Epithelial cell of esophagus (primary cell): ENCODE results near the gene CLEC16A.
A peak's percentile ranks its signal among the peaks of the same experiment; 100 is the strongest.

Experiments used
- DNase-seq: peaks from one replicate; pipeline ENCODE4 v3.0.0; 2010; ENCODE audit warnings: low read depth
- H3K4me3 ChIP-seq: 2 replicates; pipeline ENCODE4 v1.5.1; 2011; ENCODE audit warnings: mild to moderate bottlenecking, low read length, control low read depth
- TF ChIP-seq, protein P1 (sequence below): IDR thresholded peaks from 2 replicates; pipeline ENCODE4 v1.5.1; 2011; ENCODE audit warnings: low read depth, mild to moderate bottlenecking, low read length, control low read depth, inconsistent platforms; ENCODE audit not compliant: insufficient read depth; ENCODE audit errors: missing control alignments

Gene CLEC16A

DNA sequence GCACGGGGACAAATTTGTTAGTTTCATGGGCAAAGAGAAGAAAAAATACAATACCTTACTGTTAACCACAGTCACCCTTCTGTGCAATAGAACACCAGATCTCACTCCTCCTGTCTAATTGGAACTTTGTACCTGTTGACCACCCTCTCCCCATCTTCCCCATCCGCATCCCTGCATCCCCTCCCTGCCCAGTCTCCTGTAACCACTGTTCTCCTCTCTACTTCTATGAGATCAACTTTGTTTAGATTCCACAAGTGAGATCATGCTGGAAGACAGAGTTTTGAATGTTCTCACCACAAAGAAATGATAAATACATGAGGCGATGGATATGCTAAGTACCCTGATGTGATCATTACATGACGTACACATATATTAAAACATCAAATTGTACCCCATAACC is 47.7 kb downstream of the CLEC16A start:
- peak; percentile 51 for DNase-seq
- TF ChIP-seq, protein P1, sequence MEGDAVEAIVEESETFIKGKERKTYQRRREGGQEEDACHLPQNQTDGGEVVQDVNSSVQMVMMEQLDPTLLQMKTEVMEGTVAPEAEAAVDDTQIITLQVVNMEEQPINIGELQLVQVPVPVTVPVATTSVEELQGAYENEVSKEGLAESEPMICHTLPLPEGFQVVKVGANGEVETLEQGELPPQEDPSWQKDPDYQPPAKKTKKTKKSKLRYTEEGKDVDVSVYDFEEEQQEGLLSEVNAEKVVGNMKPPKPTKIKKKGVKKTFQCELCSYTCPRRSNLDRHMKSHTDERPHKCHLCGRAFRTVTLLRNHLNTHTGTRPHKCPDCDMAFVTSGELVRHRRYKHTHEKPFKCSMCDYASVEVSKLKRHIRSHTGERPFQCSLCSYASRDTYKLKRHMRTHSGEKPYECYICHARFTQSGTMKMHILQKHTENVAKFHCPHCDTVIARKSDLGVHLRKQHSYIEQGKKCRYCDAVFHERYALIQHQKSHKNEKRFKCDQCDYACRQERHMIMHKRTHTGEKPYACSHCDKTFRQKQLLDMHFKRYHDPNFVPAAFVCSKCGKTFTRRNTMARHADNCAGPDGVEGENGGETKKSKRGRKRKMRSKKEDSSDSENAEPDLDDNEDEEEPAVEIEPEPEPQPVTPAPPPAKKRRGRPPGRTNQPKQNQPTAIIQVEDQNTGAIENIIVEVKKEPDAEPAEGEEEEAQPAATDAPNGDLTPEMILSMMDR, result no peak

DNA sequence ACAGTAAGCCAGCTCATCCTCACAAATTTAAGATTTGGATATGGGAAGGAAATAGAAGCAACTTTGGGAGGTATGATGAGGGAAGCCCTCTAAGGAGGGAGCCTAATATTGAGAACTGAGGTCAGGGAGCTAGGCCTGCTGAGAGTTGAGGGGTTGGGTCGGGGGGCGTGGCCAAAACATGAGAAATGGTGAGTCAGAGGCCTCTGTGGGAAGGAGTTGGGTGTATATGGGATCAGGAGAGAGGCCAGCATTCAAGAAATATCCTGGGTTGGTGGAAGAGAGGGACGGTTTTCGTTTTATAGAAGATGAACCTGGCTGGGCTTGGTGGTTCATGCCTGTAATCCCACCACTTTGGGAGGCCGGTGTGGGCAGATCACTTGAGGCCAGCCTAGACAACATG is 48.4 kb downstream of the CLEC16A start:
- no peak overlapping the region for H3K4me3 ChIP-seq
- TF ChIP-seq, protein P1, result no peak
- peak; percentile 91 for DNase-seq

More for the DNA sequence above, 47.7 kb downstream of the CLEC16A start:
- no peak overlapping the region for H3K4me3 ChIP-seq

- no peak for DNase-seq
- H3K4me3 ChIP-seq, result no peak overlapping the region
- TF ChIP-seq, protein P1, result no peak
Measured at GRCh38 chr16:10993649-10994048, 49.3 kb downstream of the CLEC16A start.

- H3K4me3 ChIP-seq, result no peak overlapping the region
- no peak for DNase-seq
- TF ChIP-seq, protein P1, result no peak
Measured at GRCh38 chr16:10994571-10994970, 50.2 kb downstream of the CLEC16A start.

GRCh38 chr16:10995565-10995964 is 51.2 kb downstream of the CLEC16A start:
- peak; percentile 62 for DNase-seq
- H3K4me3 ChIP-seq, result no peak overlapping the region
- TF ChIP-seq, protein P1, result no peak

- no peak for DNase-seq
- H3K4me3 ChIP-seq, result no peak overlapping the region
- TF ChIP-seq, protein P1, result no peak
Measured at GRCh38 chr16:10997485-10997884, 53.1 kb downstream of the CLEC16A start.

GRCh38 chr16:10999300-10999699 is 54.9 kb downstream of the CLEC16A start:
- no peak for DNase-seq
- no peak overlapping the region for H3K4me3 ChIP-seq
- TF ChIP-seq, protein P1, result no peak
